Measurements from ENCODE around the gene SS18. TPM values are rescaled to one million over a fixed set of nuclear protein-coding genes. Genes with fewer than 3 reads are reported as not detected.

SS18 gene
- total RNA-seq, 1 donor from 2014 or later: 31.0 TPM

- Histone ChIP-seq H3K27ac (replicated peaks) (no peak overlapping the region), H3K36me3 (no peaks in the 10 kb centered on the region), H3K27me3 (ENCODE audit: low read depth) (no peaks in the 10 kb centered on the region), H3K9me3 (replicated peaks) (peaks cover 6% of the 10 kb centered on the region), H3K4me1 (no peaks in the 10 kb centered on the region), H3K4me3 (no peak overlapping the region)
- intact Hi-C loops (cut with micrococcal nuclease): no loop called here
- no peak for DNase-seq
- TF ChIP-seq CTCF (IDR thresholded peaks at IDR 0.05; ENCODE audit: borderline replicate concordance): no peak
Measured at GRCh38 chr18:25998461-25998860, 92.0 kb downstream of the SS18 start.

GRCh38 chr18:25992566-25992965, 97.8 kb downstream of the SS18 start:
- no peak for TF ChIP-seq CTCF (IDR thresholded peaks at IDR 0.05; ENCODE audit: borderline replicate concordance)
- H3K4me3 ChIP-seq: no peak overlapping the region
- no peaks in the 10 kb centered on the region for H3K4me1 ChIP-seq
- no peaks in the 10 kb centered on the region for H3K27me3 ChIP-seq (ENCODE audit: low read depth)
- peaks cover 6% of the 10 kb centered on the region for H3K9me3 ChIP-seq (replicated peaks)
- no peak overlapping the region for H3K27ac ChIP-seq (replicated peaks)
- intact Hi-C loops (cut with micrococcal nuclease): no loop called here
- no peak for DNase-seq
- no peaks in the 10 kb centered on the region for H3K36me3 ChIP-seq

GRCh38 chr18:25990473-25990872, 99.9 kb downstream of the SS18 start:
- intact Hi-C loops (cut with micrococcal nuclease): no loop called here
- Histone ChIP-seq H3K4me1 (no peaks in the 10 kb centered on the region), H3K9me3 (replicated peaks) (peaks cover 6% of the 10 kb centered on the region), H3K27ac (replicated peaks) (no peak overlapping the region), H3K27me3 (ENCODE audit: low read depth) (no peaks in the 10 kb centered on the region), H3K36me3 (no peaks in the 10 kb centered on the region), H3K4me3 (no peak overlapping the region)
- TF ChIP-seq CTCF (IDR thresholded peaks at IDR 0.05; ENCODE audit: borderline replicate concordance): no peak
- DNase-seq: no peak

- intact Hi-C loops (cut with micrococcal nuclease): no loop called here
- H3K4me1 ChIP-seq: no peaks in the 10 kb centered on the region
- no peak overlapping the region for H3K4me3 ChIP-seq
- no peak for TF ChIP-seq CTCF (IDR thresholded peaks at IDR 0.05; ENCODE audit: borderline replicate concordance)
- DNase-seq: no peak
- H3K36me3 ChIP-seq: no peaks in the 10 kb centered on the region
- no peaks in the 10 kb centered on the region for H3K9me3 ChIP-seq (replicated peaks)
- H3K27ac ChIP-seq (replicated peaks): no peak overlapping the region
- H3K27me3 ChIP-seq (ENCODE audit: low read depth): no peaks in the 10 kb centered on the region
Measured at GRCh38 chr18:25985707-25986394, 104.6 kb downstream of the SS18 start.

- no peak for TF ChIP-seq CTCF (IDR thresholded peaks at IDR 0.05; ENCODE audit: borderline replicate concordance)
- Histone ChIP-seq H3K4me3 (no peak overlapping the region), H3K27me3 (ENCODE audit: low read depth) (no peaks in the 10 kb centered on the region), H3K27ac (replicated peaks) (no peak overlapping the region), H3K4me1 (no peaks in the 10 kb centered on the region), H3K9me3 (replicated peaks) (no peaks in the 10 kb centered on the region), H3K36me3 (no peaks in the 10 kb centered on the region)
- DNase-seq: no peak
- intact Hi-C loops (cut with micrococcal nuclease): no loop called here
Measured at GRCh38 chr18:25983730-25984129, 106.7 kb downstream of the SS18 start.
